GM10266 (cell line): ENCODE measurements around the gene SREK1IP1.

ENCODE experiments used
- DNase-seq: peaks from one replicate; pipeline ENCODE4 v3.0.0; 2012; ENCODE audit errors: extremely low spot score
- TF ChIP-seq, protein P1 (sequence below): IDR thresholded peaks from 2 replicates; pipeline ENCODE4 v1.5.1; 2012; ENCODE audit warnings: mild to moderate bottlenecking, low read depth; ENCODE audit not compliant: control insufficient read depth, insufficient read depth; ENCODE audit errors: missing control alignments

Gene SREK1IP1

DNA sequence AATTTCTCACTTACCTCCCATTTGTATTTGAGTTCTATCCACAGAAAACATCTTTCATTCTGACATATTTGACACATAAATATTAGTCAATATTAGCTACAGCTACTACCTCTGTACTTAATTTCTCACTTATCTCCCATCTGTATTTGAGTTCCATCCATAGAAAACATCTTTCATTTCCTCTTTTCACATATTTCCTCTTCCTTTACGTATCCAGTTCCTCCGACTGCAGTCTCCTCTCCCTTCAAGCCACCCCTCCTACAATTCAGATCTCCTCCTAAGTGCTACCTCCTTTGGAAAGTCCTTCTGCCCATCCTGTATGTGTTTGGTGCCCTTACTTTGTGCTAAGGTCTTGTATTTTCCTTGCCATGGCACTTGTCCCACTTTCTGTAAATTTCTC is 1.6 kb downstream of the SREK1IP1 start:
- TF ChIP-seq, protein P1, sequence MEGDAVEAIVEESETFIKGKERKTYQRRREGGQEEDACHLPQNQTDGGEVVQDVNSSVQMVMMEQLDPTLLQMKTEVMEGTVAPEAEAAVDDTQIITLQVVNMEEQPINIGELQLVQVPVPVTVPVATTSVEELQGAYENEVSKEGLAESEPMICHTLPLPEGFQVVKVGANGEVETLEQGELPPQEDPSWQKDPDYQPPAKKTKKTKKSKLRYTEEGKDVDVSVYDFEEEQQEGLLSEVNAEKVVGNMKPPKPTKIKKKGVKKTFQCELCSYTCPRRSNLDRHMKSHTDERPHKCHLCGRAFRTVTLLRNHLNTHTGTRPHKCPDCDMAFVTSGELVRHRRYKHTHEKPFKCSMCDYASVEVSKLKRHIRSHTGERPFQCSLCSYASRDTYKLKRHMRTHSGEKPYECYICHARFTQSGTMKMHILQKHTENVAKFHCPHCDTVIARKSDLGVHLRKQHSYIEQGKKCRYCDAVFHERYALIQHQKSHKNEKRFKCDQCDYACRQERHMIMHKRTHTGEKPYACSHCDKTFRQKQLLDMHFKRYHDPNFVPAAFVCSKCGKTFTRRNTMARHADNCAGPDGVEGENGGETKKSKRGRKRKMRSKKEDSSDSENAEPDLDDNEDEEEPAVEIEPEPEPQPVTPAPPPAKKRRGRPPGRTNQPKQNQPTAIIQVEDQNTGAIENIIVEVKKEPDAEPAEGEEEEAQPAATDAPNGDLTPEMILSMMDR, result no peak
- DNase-seq, result no peak

DNA sequence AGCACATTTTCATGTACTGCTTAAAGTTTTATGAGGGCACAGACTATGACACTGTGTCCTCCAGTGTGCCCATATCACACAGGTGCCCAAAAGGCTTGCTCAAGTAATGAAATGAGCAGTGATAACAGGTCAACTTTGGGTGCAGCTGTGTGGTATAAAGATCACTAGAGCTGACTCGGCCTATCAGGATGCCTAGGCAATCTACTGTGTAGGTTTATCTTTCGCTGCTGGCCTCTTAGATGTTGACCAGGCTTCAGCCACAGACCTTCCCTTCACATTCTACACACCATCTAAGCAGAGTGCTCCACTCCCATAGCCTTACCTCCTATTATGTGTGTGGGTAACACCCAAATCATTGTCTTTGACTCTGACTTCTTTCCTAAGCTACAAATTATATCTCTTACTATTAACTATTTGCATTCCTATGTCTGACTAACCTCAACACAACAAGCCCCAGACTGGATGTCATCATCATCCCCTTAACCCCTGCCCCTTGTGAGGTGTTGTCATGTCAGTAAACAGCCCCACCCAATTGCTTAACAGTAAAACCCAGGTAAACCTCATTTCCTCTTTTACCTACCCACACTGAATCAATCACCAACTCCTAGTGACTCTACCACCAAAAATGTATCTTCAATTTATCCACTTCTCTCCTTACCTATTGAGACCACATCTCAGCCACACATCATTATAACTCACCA is 2.5 kb downstream of the SREK1IP1 start:
- TF ChIP-seq, protein P1, result no peak
- DNase-seq, result no peak

DNA sequence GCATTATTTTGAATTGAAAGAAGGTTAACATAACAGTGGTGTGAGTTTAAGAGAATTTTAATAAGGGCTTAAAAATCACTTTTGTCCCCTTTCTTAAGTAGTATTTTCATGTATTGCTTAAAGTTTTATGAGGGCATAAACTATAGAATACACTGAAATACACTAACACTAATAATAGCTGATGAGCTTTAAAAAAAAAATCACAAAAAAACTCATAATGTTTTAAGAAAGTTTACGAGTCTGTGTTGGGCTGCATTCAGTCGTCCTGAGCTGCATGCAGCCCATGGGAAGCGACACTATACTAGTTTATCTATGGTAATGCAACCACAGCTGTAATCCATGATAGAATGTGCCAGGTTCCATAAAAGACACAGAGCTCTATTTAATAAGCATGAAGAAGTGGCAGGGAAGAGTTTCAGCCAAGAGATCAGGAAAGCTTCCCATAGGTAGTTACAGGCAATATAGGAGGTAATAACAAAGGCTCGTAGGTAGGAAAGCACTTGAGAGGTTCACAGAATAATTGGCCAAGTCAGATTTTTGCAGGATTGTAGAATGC is 4.5 kb downstream of the SREK1IP1 start:
- TF ChIP-seq, protein P1, result no peak
- DNase-seq, result no peak

DNA sequence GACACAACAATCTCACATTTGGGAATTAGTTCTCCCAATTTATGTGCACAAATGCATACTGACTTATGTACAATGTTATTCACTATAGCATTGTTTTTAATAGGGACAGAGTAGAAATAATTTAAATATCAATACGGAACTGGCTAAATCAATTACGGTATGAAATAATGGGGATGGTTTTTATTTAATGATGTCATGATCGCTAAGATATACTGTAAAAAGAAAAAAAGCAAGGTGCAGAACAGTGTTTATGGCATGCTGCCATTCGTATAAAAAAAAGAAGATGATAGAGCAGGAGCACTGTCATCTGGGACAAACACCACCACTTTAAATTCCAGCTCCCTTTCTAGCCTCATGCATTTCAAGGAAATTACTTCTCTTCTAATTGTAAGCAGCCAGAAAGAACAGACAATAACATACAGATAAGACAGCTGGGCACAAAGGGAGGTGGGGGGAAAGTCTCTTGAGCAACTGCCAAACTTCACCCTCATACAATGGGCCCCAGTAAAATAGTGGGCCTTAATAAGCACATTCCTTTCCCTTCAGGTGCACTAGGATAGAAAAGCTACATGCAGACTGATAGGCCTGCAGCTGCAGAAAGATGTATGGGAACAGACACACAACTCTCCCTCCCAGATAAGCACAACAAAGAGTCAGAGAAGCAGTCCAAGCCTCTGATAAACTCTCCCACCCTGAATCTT is 8.4 kb downstream of the SREK1IP1 start:
- no peak for DNase-seq
- TF ChIP-seq, protein P1, result no peak

DNA sequence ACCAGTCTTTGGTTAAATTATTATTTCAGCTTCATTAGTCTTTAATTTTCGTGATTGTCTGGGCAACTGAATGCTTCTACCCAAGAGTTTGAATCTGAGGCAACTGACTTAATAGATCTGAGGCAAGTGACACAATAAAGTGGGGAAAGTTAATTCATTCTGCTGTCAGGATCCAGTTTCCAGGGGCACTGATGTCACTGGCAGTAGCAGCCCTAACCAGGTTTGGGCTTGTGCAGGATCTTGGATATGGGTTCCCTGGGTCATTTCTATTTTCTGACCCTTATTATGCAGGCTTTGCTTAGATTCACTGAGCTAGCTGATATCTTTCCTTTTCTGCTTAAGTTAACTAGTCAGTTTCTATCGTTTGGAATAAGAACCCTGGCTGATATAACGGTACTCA is 9.6 kb downstream of the SREK1IP1 start:
- TF ChIP-seq, protein P1, result no peak
- no peak for DNase-seq

DNA sequence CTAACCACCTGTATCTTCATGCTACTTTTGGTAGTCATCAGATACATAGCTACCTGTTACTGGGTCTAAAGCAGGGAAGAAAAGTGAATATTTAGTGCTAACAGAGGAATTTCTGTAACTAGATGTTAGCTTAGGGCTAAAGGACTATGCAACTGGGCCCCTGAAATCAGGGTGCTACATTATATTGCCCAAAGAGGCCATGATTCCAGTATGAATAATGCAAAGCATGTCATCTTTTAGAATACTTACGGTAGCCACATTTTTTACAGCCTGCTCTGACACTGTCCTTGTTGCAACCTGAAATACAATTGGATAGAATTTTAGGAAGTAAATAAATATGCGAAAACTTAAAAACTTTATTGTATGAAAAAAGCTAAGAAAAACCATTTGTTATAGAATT is 14.4 kb downstream of the SREK1IP1 start:
- TF ChIP-seq, protein P1, result no peak
- DNase-seq, result no peak

DNA sequence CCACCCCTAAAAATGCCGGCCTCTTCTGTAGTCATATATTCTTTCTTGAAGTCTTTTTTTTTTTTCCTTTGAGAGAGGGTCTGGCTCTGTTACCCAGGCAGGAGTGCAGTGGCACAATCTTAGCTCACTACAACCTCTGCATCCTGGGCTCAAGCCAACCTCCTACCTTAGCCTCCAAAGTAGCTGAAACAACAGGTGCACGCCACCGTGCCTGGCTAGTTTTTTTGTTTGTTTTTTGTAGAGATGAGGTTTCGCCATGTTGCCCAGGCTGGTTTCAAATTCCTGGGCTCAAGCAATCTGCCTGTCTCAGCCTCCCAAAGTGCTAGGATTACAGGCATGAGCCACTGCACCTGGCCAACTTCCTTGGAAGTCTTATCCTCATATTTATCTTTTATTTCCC is 19.1 kb downstream of the SREK1IP1 start:
- TF ChIP-seq, protein P1, result no peak
- no peak for DNase-seq
